Colonic mucosa (tissue), 4 donors: ENCODE results near the gene GBP5. TPM values are rescaled to one million over a fixed set of nuclear protein-coding genes. Genes with fewer than 3 reads are reported as not detected.
A peak's percentile ranks its signal among the peaks of the same experiment; 100 is the strongest.

ENCODE experiments used
- DNase-seq: peaks from one replicate; pipeline ENCODE4 v3.0.0-alpha.2; 2020
- H3K27ac ChIP-seq: fragments of 200-600 bp; one replicate; pipeline ENCODE4 v1.8.0; 2021
- H3K27me3 ChIP-seq: fragments of 200-600 bp; one replicate; pipeline ENCODE4 v1.8.0; 2021
- H3K36me3 ChIP-seq: fragments of 200-600 bp; one replicate; pipeline ENCODE4 v1.8.0; 2021
- H3K4me1 ChIP-seq: fragments of 200-600 bp; one replicate; pipeline ENCODE4 v1.8.0; 2021; ENCODE audit warnings: mild to moderate bottlenecking
- H3K4me3 ChIP-seq: fragments of 200-600 bp; one replicate; pipeline ENCODE4 v1.8.0; 2021
- H3K9ac ChIP-seq, 2 donors: one replicate each; pipeline ENCODE4 v1.7.0; 2013; ENCODE audit warnings: control low read depth in 2 of 2, low read depth in 2 of 2, low read length in 2 of 2
- H3K9me3 ChIP-seq: fragments of 200-600 bp; one replicate; pipeline ENCODE4 v1.8.0; 2021
- intact Hi-C: fragments of 100-400 bp; cut with DNase I; formaldehyde crosslinking; loops from one replicate; pipeline ENCODE4 v1.14.1; 2022
- total RNA-seq, 2 donors: library from RNA; stranded (reverse); fragmentation: NEBNext Ultra II Directional in 1 of 2; extraction: Animal tissue kit (Norgen Biotek cat#: 25700) in 1 of 2; gene quantifications; one replicate each; pipeline ENCODE4 v1.2.1, GENCODE V29; 2021
- TF ChIP-seq, protein P1 (sequence below): fragments of 200-600 bp; IDR thresholded peaks from one replicate; pipeline ENCODE4 v1.8.0; 2022; ENCODE audit warnings: antibody characterized with exemption, mild to moderate bottlenecking
- donor health status: healthy.
- donor health status: DM: no; HTN: no; CAD: no.
- donor health status: DM: no; HTN: no; CAD: no.

Gene GBP5
- total RNA-seq, 2 donors from 2014 or later = 1.3 to 3.0 TPM

DNA sequence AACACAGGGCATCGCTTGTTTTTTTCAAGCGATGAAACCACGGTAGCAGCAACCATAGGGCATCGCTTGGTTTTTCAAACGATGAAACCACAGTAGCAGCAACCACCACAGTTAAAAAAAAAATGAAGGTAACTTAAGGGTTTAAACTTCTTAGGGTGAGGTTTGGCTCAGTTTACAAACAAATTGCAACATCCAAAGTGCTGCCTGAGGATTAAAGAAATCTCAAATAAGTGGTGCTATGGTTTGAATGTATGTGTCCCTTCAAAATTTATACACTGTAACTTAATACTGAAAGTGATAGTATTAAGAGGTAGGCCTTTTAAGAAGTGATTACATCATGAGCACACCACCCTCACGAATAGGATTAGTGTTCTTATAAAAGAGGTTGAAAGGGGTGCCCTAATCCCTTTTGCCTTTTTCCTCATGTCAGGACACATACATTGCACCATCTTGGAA, 6.4 kb upstream of the GBP5 start:
- Histone ChIP-seq H3K27ac (no peak overlapping the region), H3K9me3 (no peaks in the 10 kb centered on the region), H3K9ac (no peak overlapping the region), H3K4me3 (no peak overlapping the region), H3K4me1 (no peaks in the 10 kb centered on the region), H3K36me3 (no peaks in the 10 kb centered on the region), H3K27me3 (no peaks in the 10 kb centered on the region)
- TF ChIP-seq, protein P1, sequence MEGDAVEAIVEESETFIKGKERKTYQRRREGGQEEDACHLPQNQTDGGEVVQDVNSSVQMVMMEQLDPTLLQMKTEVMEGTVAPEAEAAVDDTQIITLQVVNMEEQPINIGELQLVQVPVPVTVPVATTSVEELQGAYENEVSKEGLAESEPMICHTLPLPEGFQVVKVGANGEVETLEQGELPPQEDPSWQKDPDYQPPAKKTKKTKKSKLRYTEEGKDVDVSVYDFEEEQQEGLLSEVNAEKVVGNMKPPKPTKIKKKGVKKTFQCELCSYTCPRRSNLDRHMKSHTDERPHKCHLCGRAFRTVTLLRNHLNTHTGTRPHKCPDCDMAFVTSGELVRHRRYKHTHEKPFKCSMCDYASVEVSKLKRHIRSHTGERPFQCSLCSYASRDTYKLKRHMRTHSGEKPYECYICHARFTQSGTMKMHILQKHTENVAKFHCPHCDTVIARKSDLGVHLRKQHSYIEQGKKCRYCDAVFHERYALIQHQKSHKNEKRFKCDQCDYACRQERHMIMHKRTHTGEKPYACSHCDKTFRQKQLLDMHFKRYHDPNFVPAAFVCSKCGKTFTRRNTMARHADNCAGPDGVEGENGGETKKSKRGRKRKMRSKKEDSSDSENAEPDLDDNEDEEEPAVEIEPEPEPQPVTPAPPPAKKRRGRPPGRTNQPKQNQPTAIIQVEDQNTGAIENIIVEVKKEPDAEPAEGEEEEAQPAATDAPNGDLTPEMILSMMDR = no peak
- DNase-seq = no peak
- intact Hi-C loops = no loop called here

DNA sequence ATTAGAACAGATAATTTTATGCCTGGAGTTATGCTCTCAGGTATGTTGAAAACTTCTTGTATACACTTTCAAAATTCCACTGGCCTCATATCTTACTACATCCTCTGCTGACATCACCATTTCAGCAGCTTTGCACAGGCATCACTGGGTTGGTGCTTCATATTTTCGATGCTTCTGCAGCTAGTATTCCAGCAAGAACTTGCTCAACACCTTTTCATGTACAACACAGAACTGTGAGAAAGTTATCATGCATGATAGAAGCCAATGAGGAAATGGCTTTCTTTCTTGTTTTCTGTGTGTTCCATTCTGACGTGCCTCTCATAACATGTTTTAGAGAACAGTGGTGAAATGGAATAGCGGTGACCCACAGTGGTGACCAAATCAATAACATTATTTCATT, 5.1 kb upstream of the GBP5 start:
- no peaks in the 10 kb centered on the region for H3K36me3 ChIP-seq
- H3K27ac ChIP-seq = no peak overlapping the region
- intact Hi-C loops = no loop called here

DNA sequence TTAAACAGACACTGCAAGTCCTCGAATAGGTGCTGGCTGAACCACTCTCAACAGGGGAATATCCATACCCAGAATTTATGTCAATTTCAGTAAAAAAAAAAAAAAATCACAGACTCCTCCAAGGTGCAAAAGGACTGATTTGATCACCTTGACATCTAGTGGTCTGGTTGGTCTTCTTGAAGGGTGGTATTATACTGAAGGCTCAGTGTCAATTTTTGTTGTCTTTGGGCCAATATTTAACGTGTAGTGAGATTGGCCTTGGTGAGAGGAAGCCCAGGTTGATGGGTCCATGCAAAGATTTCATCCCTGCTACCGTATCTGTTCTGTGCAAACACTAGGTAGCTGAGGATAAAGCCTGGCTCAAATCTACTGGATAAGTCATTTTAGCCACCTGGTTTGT, 4.0 kb upstream of the GBP5 start:
- Histone ChIP-seq H3K27ac (no peak overlapping the region), H3K4me3 (no peak overlapping the region), H3K9ac (no peak overlapping the region), H3K27me3 (no peaks in the 10 kb centered on the region), H3K36me3 (no peaks in the 10 kb centered on the region), H3K4me1 (no peaks in the 10 kb centered on the region), H3K9me3 (no peaks in the 10 kb centered on the region)
- no peak for DNase-seq
- TF ChIP-seq, protein P1 = no peak
- intact Hi-C loops = no loop called here

More for the DNA sequence above, 5.1 kb upstream of the GBP5 start:
- no peak for DNase-seq
- no peaks in the 10 kb centered on the region for H3K27me3 ChIP-seq
- H3K4me1 ChIP-seq = no peaks in the 10 kb centered on the region
- TF ChIP-seq, protein P1 = no peak
- no peak overlapping the region for H3K9ac ChIP-seq
- no peaks in the 10 kb centered on the region for H3K9me3 ChIP-seq
- no peak overlapping the region for H3K4me3 ChIP-seq

DNA sequence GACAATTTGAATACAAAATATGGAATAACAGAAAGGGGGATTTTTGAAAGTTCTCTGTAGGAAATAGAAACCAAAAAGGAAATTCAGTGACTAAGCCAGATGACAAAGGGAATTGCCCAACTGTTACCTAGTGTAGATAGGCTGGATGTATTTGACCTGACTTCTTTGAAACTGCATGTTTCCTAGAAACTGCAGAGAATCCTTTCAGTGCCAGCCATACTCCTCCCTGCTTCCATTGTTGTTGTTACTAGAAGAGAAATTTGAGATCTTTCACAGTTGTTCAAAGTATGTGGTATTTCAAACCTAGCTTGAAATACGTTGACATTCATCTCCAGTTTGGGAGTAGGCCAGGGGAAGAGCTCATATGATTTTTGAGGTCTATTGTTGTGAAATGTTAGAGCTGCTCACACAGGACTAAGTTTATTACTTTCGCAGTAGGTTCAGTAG, 1.8 kb upstream of the GBP5 start:
- TF ChIP-seq, protein P1 = no peak
- DNase-seq = no peak
- H3K27me3 ChIP-seq = no peaks in the 10 kb centered on the region
- no peaks in the 10 kb centered on the region for H3K4me1 ChIP-seq
- no peak overlapping the region for H3K4me3 ChIP-seq
- H3K36me3 ChIP-seq = no peaks in the 10 kb centered on the region
- H3K9me3 ChIP-seq = no peaks in the 10 kb centered on the region
- peak overlapping the region; percentile 5 for H3K27ac ChIP-seq
- intact Hi-C loops = no loop called here
- no peak overlapping the region for H3K9ac ChIP-seq

DNA sequence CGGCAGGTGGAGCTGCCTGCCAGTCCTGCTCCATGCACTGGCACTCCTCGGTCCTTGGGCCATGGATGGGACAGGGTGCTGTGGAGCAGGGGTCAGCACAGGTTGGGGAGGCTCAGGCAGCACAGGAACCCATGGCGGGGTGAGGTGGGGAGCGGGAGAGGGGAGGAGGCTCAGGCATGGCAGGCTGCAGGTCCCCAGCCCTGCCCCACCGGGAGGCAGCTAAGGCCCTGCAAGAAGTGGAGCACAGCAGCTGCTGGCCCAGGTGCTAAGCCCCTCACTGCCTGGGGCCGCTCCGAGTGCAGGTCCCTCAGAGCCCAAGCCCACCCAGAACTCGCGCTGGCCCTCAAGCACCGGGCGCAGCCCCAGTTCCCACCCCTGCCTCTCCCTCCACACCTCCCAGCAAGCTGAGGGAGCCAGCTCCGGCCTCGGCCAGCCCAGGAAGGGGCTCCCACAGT, 691 bp upstream of the GBP5 start:
- DNase-seq = no peak
- intact Hi-C loops = no loop called here
- Histone ChIP-seq H3K36me3 (no peaks in the 10 kb centered on the region), H3K27ac (no peak overlapping the region), H3K4me3 (no peak overlapping the region), H3K27me3 (no peaks in the 10 kb centered on the region), H3K9ac (no peak overlapping the region), H3K9me3 (no peaks in the 10 kb centered on the region), H3K4me1 (no peaks in the 10 kb centered on the region)
- TF ChIP-seq, protein P1 = no peak
